Effector memory CD4-positive, alpha-beta T cell (primary cell): ENCODE data around the gene ZDHHC4.
A peak's percentile ranks its signal among the peaks of the same experiment; 100 is the strongest.

Experiments used
- DNase-seq, 3 donors: peaks; one replicate each; pipeline ENCODE4 v3.0.0-alpha.2; 2020
- H3K27ac ChIP-seq: 2 replicates; pipeline ENCODE4 v1.7.0; 2013; ENCODE audit warnings: mild to moderate bottlenecking, low read length, moderate library complexity; ENCODE audit not compliant: insufficient read depth, poor library complexity, severe bottlenecking
- H3K27me3 ChIP-seq: replicated peaks from 2 replicates; pipeline ENCODE4 v1.7.0; 2013; ENCODE audit warnings: mild to moderate bottlenecking, low read length; ENCODE audit not compliant: insufficient read depth, control insufficient read depth, poor library complexity, severe bottlenecking
- H3K36me3 ChIP-seq: 2 replicates; pipeline ENCODE4 v1.7.0; 2013; ENCODE audit warnings: mild to moderate bottlenecking, low read length, moderate library complexity; ENCODE audit not compliant: control insufficient read depth, insufficient read depth
- H3K4me1 ChIP-seq: 2 replicates; pipeline ENCODE4 v1.7.0; 2013; ENCODE audit warnings: low read length, mild to moderate bottlenecking; ENCODE audit not compliant: control insufficient read depth, insufficient read depth, poor library complexity, severe bottlenecking
- H3K4me3 ChIP-seq: 2 replicates; pipeline ENCODE4 v1.7.0; 2013; ENCODE audit warnings: low read length, low read depth, mild to moderate bottlenecking; ENCODE audit not compliant: insufficient read depth, poor library complexity, severe bottlenecking
- H3K9me3 ChIP-seq: 2 replicates; pipeline ENCODE4 v1.7.0; 2013; ENCODE audit warnings: mild to moderate bottlenecking, low read length, moderate library complexity; ENCODE audit not compliant: control insufficient read depth

The ZDHHC4 gene

DNA sequence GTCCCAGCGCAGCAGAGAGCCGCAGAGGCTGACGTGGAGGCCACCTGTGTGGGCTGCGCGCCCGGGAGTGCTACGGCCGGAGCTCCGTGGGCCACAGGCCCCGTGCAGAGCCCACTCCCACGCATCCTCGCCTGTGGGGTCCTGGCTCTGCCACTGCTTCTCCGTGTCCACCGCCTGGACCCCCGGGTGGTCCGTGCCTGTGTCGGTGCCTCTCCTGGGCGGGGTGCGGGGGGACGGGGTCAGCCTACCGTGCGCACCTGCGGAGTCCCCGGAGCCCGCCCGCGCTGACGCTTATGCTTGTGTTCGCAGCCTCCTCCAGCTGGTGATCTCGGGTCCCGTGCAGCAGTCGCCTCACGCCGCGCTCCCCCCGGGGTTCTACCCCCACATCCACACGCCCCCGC, 30.4 kb downstream of the ZDHHC4 start:
- no peaks in the 10 kb centered on the region for H3K9me3 ChIP-seq
- no peak overlapping the region for H3K4me3 ChIP-seq
- no peaks in the 10 kb centered on the region for H3K4me1 ChIP-seq
- H3K27me3 ChIP-seq: no peaks in the 10 kb centered on the region
- no peak for DNase-seq
- no peak overlapping the region for H3K27ac ChIP-seq
- H3K36me3 ChIP-seq: peaks cover 22% of the 10 kb centered on the region

DNA sequence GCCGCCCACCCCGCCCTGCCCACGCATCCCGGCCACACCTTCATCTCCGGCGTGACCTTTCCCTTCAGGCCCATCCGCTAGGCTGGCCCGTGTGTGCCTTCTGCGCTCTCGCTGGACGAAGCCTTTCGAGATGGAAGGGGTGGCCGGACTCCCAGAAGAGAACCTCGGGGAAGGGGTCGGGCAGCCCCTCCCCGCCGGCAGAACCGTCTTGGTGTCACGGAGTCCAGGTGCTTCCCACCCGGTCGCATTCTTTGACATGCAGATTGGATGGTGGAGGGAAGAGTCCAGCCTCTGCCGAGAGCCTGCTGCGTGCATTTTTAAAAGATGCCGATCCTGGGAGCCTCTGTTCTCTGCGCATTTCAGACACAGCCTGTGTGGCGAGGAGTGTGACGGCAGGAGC, 30.8 kb downstream of the ZDHHC4 start:
- Histone ChIP-seq H3K27ac (no peak overlapping the region), H3K36me3 (peaks cover 20% of the 10 kb centered on the region), H3K4me1 (no peaks in the 10 kb centered on the region), H3K27me3 (no peaks in the 10 kb centered on the region), H3K9me3 (no peaks in the 10 kb centered on the region), H3K4me3 (no peak overlapping the region)
- no peak for DNase-seq

DNA sequence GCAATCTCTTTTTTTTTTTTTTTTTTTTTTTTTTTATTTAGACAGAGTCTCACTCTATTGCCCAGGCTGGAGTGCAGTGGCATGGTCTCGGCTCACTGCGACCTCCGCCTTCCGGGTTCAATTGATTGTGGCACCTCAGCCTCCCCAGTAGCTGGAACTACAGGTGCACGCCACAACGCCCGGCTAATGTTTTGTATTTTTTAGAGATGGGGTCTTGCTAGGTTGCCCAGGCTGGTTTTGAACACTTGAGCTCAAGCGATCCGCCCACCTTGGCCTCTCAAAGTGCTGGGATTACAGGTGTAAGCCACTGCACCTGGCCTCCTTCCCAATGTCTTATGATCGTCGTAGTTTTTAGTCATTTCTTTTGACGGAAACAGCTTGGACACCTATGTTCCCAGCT, 31.5 kb downstream of the ZDHHC4 start:
- H3K4me1 ChIP-seq: no peaks in the 10 kb centered on the region
- H3K36me3 ChIP-seq: peaks cover 19% of the 10 kb centered on the region
- H3K9me3 ChIP-seq: no peaks in the 10 kb centered on the region
- no peak for DNase-seq
- no peaks in the 10 kb centered on the region for H3K27me3 ChIP-seq
- H3K27ac ChIP-seq: no peak overlapping the region
- no peak overlapping the region for H3K4me3 ChIP-seq

DNA sequence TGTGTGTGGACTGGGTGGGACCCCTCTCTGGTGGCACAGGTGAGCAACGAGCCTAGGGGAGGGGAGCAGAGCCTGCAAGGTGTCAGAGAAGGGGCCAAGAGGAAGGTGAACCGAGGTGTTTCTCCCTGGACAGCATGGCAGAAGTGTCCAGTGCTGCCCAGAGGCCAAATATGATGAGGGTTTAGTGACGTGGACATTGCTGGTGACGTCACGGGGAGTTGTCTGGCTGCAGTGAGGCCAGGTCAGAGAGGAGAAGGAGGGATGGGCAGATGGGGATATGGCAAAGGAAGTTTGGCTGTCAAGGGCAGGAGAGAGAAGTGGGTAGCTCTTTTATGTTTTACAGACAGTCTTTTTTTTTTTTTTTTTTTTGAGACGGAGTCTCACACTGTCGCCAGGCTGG, 35.6 kb downstream of the ZDHHC4 start:
- peaks cover 9% of the 10 kb centered on the region for H3K4me1 ChIP-seq

DNA sequence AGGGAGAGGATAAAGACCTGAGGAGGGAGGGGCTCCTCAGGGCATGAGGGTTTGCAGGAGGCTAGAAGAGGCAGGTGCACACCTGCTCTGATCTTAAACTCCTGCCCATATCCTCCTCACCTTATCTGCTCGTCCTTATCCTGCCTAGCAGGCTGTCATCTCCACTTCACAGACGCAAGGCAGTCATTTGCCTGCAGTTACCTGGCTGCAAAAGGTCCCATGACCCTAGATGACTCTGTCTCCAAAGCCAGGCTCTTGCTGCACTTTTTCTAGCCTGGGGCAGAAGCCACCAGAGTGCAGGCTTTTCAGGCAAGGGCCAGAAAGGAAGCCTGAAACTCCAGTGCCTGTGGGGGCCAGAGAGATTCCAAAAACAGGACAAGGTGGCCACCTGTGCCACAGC, 36.5 kb downstream of the ZDHHC4 start:
- no peaks in the 10 kb centered on the region for H3K9me3 ChIP-seq
- H3K27me3 ChIP-seq: peaks cover 6% of the 10 kb centered on the region
- H3K4me1 ChIP-seq: peaks cover 9% of the 10 kb centered on the region
- H3K4me3 ChIP-seq: no peak overlapping the region
- H3K27ac ChIP-seq: no peak overlapping the region
- no peak for DNase-seq
- no peaks in the 10 kb centered on the region for H3K36me3 ChIP-seq

More for the DNA sequence above, 35.6 kb downstream of the ZDHHC4 start:
- Histone ChIP-seq H3K27ac (no peak overlapping the region), H3K27me3 (peaks cover 6% of the 10 kb centered on the region), H3K4me3 (no peak overlapping the region), H3K36me3 (peaks cover 6% of the 10 kb centered on the region), H3K9me3 (no peaks in the 10 kb centered on the region)
- no peak for DNase-seq

DNA sequence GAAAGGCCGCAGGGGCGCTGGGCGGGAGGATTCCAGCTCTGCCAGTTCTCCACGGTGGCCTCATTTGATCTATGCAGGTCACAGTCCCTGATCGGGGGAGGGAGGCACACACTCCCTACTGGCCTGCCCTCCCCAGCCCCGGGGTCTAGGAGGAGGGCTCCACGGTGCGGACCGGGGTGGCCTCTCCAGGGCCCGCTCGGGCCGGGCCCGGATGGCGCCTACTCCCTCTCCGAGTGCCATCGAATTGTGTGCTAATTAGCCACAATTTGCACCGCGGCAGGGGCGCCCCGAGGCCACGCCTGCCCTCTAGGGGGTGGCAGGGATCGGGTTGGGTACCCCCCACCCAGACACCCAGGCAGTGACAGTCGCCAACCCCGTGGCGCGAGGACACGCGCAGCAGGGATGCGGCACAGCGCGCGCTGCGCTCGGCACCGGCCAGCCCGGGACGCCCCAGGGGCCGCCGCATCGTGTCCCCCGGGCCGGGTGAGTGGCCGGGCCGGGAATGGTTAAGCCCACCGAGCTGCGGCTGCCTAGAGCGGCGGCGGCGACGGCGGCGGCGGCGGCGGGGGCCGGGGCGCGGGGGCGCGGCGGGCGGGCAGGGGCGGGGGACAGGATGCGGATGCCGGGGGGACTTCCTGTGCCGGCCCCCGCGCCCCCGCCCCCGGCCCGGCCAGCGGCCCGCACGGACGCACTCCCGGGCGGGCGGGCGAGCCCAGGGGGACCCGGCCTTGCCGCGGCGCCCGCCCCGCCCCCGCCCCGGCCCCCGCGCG, 37.9 kb downstream of the ZDHHC4 start, which contains the start of gene ZNF853:
Gene ZNF853, plus strand, starts transcription at position 658 of the 770 bp plus-strand sequence. CDS start 565 bp downstream, outside the sequence.
- Histone ChIP-seq H3K27ac (no peak within 1 kb of the TSS), H3K4me3 (peak within 1 kb of the TSS; percentile 56), H3K27me3 (peaks cover 6% of the 10 kb centered on the region), H3K36me3 (no peaks in the 10 kb centered on the region), H3K4me1 (peaks cover 9% of the 10 kb centered on the region), H3K9me3 (no peaks in the 10 kb centered on the region)
- no peak for DNase-seq

DNA sequence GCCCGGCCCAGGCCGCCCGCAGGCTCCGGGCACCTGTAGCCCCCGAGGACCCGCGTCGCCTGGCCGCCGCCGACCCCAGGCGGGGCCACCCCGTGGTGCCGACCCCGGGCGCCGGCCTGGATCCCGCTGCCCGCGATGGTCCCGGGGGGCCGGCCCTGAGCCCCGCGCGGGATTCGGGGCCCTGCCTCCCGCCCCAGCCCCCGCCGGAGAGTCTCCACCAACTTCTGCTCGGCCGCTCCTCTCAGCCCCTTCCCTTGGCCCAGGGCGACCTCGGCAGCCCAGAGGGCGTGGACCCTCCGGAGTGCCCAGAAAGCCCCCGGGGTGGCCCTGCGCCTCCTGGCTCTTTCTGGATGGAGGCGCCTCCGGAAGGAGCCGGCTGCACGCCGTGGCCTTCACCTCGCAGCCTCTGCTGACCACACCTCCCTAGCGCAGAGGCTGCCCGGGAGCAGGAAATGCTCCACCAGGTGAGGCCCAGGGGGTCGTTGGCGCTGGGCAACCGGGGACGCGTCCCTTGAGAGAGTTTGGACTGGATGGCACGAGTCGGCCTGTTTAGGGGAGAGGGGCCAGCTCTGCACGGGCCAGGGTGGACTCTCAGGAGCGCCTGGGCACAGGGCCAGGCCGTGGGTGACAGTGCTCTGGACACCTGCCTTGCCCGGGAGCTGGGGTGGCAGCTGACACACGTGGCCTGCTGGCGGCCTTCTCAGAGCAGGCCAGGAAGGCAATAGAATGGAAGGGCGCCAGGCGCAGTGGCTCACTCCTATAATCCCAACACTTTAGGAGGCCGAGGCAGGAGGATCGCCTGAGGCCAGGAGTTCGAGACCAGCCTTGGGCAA, 38.7 kb downstream of the ZDHHC4 start:
- H3K36me3 ChIP-seq: no peaks in the 10 kb centered on the region
- peaks cover 6% of the 10 kb centered on the region for H3K27me3 ChIP-seq
- no peak for DNase-seq
- H3K4me3 ChIP-seq: peak overlapping the region; percentile 35
- peaks cover 12% of the 10 kb centered on the region for H3K4me1 ChIP-seq
- no peaks in the 10 kb centered on the region for H3K9me3 ChIP-seq
- no peak overlapping the region for H3K27ac ChIP-seq

DNA sequence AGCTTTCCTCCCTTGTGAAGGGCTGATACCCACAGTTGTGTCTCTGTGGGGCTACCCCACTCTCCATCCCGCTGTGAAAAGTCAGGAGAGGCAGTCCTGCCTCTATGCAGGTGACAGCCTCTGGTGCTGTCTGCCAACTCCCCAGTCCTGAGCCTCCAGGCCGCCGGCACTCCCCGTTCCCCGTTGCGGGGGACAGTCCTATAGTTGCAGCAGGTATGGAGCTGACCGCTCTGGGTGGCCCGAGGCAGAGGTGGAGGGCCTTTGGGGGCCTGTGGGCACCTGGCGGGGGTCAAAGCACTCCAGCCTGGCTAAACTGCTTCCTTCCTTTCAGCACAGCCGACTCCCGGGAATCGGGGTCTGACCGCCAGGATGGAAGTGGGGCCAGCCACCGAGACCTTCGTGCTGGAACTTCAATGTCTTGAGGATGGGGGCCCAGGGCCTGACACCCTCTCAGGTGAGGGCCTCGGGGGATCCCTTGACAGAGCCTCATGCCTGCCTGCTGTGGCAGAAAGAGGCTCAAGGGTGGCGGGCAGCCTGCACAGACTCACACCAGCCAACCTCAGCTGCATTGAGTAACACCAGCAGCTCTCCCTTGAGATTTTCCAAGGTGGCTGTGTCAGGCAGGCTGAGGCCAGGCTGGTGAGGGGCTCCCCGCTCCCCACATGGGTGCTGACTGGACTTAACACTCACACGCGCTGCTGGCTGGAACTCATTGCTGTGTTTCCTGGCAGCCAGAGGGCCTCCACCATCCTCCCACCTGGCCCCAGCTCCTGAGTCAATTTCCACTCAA, 39.8 kb downstream of the ZDHHC4 start:
- no peaks in the 10 kb centered on the region for H3K36me3 ChIP-seq
- DNase-seq: no peak
- H3K9me3 ChIP-seq: no peaks in the 10 kb centered on the region
- peaks cover 13% of the 10 kb centered on the region for H3K4me1 ChIP-seq
- H3K27me3 ChIP-seq: peaks cover 6% of the 10 kb centered on the region
- H3K27ac ChIP-seq: no peak overlapping the region
- no peak overlapping the region for H3K4me3 ChIP-seq

DNA sequence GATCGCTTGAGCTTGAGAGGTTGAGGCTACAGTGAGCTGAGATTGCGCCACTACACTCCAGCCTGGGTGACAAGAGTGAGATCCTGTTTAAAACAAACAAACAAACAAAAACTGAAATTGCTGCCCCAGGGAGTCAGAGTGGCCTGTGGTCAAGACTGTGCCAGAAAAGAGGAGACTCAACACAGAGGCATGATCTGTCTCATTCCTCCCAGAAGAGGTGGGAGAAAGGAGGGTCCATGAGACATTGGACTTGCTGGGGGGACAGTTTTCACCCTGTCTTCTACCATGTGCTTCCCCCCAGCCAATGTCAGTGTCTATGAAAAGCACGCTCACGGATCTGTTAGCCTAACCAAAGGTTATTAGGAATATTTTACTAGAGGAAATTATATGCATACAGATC, 41.4 kb downstream of the ZDHHC4 start:
- H3K27me3 ChIP-seq: peaks cover 6% of the 10 kb centered on the region
- no peak overlapping the region for H3K4me3 ChIP-seq
- no peaks in the 10 kb centered on the region for H3K9me3 ChIP-seq
- no peaks in the 10 kb centered on the region for H3K36me3 ChIP-seq
- no peak for DNase-seq
- H3K4me1 ChIP-seq: peaks cover 16% of the 10 kb centered on the region
- no peak overlapping the region for H3K27ac ChIP-seq
